ENCODE results near the gene BRI3BP. TPM values are rescaled to one million over a fixed set of nuclear protein-coding genes. Genes with fewer than 3 reads are reported as not detected.

Gene BRI3BP
- total and polyA plus RNA-seq, 9 of the 15 experiments (the other 6 are each of a cell fraction or from before 2014, with no cell fraction given), result 12.3 to 25.0 (median 16.6) TPM

- H3K9ac ChIP-seq (ENCODE audit: insufficient read depth in 1 of 2, low read depth in 2 of 2, low read length in 2 of 2), result peak overlapping the region in 1 of 2 experiments; percentile 31; a peak in 1 of 4 replicates
- peaks cover 0 to 9% of the 10 kb centered on the region in 2 experiments; a peak in 1 of 5 replicates for H3K4me1 ChIP-seq (replicated peaks in 1 of 2; ENCODE audit: control insufficient read depth in 2 of 2, insufficient read depth in 2 of 2, low read length in 2 of 2)
- no peak for FAIRE-seq
- ChIA-PET POLR2A (interaction anchor here (1.0 kb wide), 2 partner anchors 15 to 62 kb away, joined by 3 to 4 read pairs; no protein-coding TSS in a partner anchor), CTCF (ENCODE audit: low intra/inter-chr PET ratio) (no interaction called here)
- no peak overlapping the region for H3K4me2 ChIP-seq (ENCODE audit: insufficient read depth, low read length)
- no peaks in the 10 kb centered on the region for H3K79me2 ChIP-seq (ENCODE audit: control insufficient read depth, insufficient read depth, low read length)
- no peak overlapping the region for H3K4me3 ChIP-seq
- H3K27ac ChIP-seq (ENCODE audit: extremely low read depth, low read depth, low read length), result no peak overlapping the region
- WGBS (ENCODE audit: insufficient coverage, low coverage, missing lambda C conversion rate), result 93% methylated on average over 10 of the region's 10 CpGs
- intact Hi-C loops (cut with micrococcal nuclease) (no loop called here), in situ Hi-C loops (cut with MboI) (no loop called here)
- H4K20me1 ChIP-seq (replicated peaks; ENCODE audit: control insufficient read depth, insufficient read depth, low read length), result 0 out of 2 replicates have a peak, but pooled peaks cover under 1% of the 10 kb centered on the region
- no peaks in the 10 kb centered on the region for H3K9me3 ChIP-seq (replicated peaks; ENCODE audit: control insufficient read depth, insufficient read depth, low read depth, low read length)
- no TSS peak for BruUV-seq (replicated peaks)
- no peaks in the 10 kb centered on the region for H3K27me3 ChIP-seq (ENCODE audit: control insufficient read depth in 2 of 2, insufficient read depth in 2 of 2, low read length in 2 of 2)
- no peak for ATAC-seq
- H2AFZ ChIP-seq (ENCODE audit: low read depth, low read length), result no peak overlapping the region
- TF ChIP-seq GABPB1 (CRISPR knock-in tag; IDR thresholded peaks at IDR 0.05) (no peak), TBP (optimal IDR thresholded peaks at IDR 0.05; ENCODE audit: low read depth, low read length) (no peak), TBL1XR1 (IDR thresholded peaks at IDR 0.05; ENCODE audit: low read length in 2 of 2) (no peak), NFXL1 (CRISPR knock-in tag; IDR thresholded peaks at IDR 0.05) (no peak), ZBTB49 (CRISPR knock-in tag; IDR thresholded peaks at IDR 0.05; ENCODE audit: borderline replicate concordance) (no peak), HSF4 (CRISPR knock-in tag; IDR thresholded peaks at IDR 0.05; ENCODE audit: borderline replicate concordance) (no peak), ZFPM2 (CRISPR knock-in tag; IDR thresholded peaks at IDR 0.05) (no peak), KHSRP (IDR thresholded peaks at IDR 0.05) (no peak), RNF2 (IDR thresholded peaks at IDR 0.05) (no peak), ZNF639 (CRISPR knock-in tag; conservative IDR thresholded peaks at IDR 0.05 in 1 of 2, IDR thresholded peaks at IDR 0.05 in 1 of 2) (no peak), PHTF2 (CRISPR knock-in tag; IDR thresholded peaks at IDR 0.05) (no peak), GABPB2 (CRISPR knock-in tag; conservative IDR thresholded peaks at IDR 0.05) (no peak), SAP30 (IDR thresholded peaks at IDR 0.05; ENCODE audit: borderline replicate concordance, insufficient read depth, low read depth, low read length, poor library complexity, severe bottlenecking) (no peak), ZNF431 (CRISPR knock-in tag; IDR thresholded peaks at IDR 0.05) (no peak), ETS2 (tag; IDR thresholded peaks at IDR 0.05; ENCODE audit: borderline replicate concordance, poor library complexity, severe bottlenecking) (no peak), ZBED1 (IDR thresholded peaks at IDR 0.05) (no peak), POLR2H (tag; IDR thresholded peaks at IDR 0.05; ENCODE audit: low read depth) (no peak), HCFC1 (IDR thresholded peaks at IDR 0.05; ENCODE audit: low read depth, low read length) (no peak)
- H3K9me1 ChIP-seq (ENCODE audit: control insufficient read depth, insufficient read depth, low read length), result no peaks in the 10 kb centered on the region
- no peak for DNase-seq (ENCODE audit: extremely low read depth in 1 of 4, low spot score in 3 of 4)
- peaks cover 83% of the 10 kb centered on the region; the same call in 2 of the 3 replicates for H3K36me3 ChIP-seq (ENCODE audit: control insufficient read depth, insufficient read depth, low read length)
Observed at GRCh38 chr12:124972211-124972610, 21.2 kb upstream of the BRI3BP start.
